Right lobe of liver (tissue), 6 donors: ENCODE results near the gene NFE2L3. TPM values are rescaled to one million over a fixed set of nuclear protein-coding genes. Genes with fewer than 3 reads are reported as not detected.

Experiments
- ATAC-seq, 4 donors: fragments of 200-7000 bp; cut with Tn5 transposase; one replicate each; pipeline ENCODE4 v1.9.1; 2020; ENCODE audit warnings: mild to moderate bottlenecking in 4 of 4, moderate library complexity in 4 of 4
- DNase-seq, 3 donors: peaks; one replicate each; pipeline ENCODE4 v3.0.0-alpha.2; 2020
- H3K27ac ChIP-seq, 3 donors: fragments of 200-600 bp; one replicate each; pipeline ENCODE4 v1.8.0; 2022
- H3K27me3 ChIP-seq, 2 donors: fragments of 200-600 bp; one replicate each; pipeline ENCODE4 v1.8.0; 2022
- H3K36me3 ChIP-seq, 4 donors: fragments of 200-600 bp; sonication (generic) in 1 of 4; one replicate each; pipeline versions ENCODE4 v1.5.1 to v1.8.0; 2017 to 2022; ENCODE audit warnings: control low read depth in 1 of 4
- H3K4me1 ChIP-seq, 4 donors: fragments of 200-600 bp; sonication (generic) in 1 of 4; one replicate each; pipeline versions ENCODE4 v1.5.1 to v1.8.0; 2017 to 2022; ENCODE audit warnings: control low read depth in 1 of 4
- H3K4me3 ChIP-seq, 3 donors: fragments of 200-600 bp; one replicate each; pipeline ENCODE4 v1.8.0; 2022
- H3K9me3 ChIP-seq, 4 donors: fragments of 200-600 bp; sonication (generic) in 1 of 4; one replicate each; pipeline versions ENCODE4 v1.5.1 to v1.8.0; 2017 to 2022; ENCODE audit warnings: control low read depth in 1 of 4
- CTCF ChIP-seq, 4 donors: fragments of 200-600 bp in 3 of 4; fragments of 450-650 bp in 1 of 4; IDR thresholded peaks; one replicate each; pipeline versions ENCODE4 v1.5.1 to v1.8.0; 2016 to 2022; ENCODE audit warnings: antibody characterized with exemption in 4 of 4, mild to moderate bottlenecking in 2 of 4
- POLR2A ChIP-seq: fragments of 450-650 bp; IDR thresholded peaks from one replicate; pipeline ENCODE4 v1.6.1; 2017; ENCODE audit warnings: antibody characterized with exemption, mild to moderate bottlenecking
- WGBS: methylation state at CpG from one replicate; pipeline ENCODE4 v1.1.6; 2018; ENCODE audit warnings: low coverage, low lambda C conversion rate; ENCODE audit not compliant: insufficient coverage; ENCODE audit errors: missing lambda C conversion rate; 5-methylcytosine and 5-hydroxymethylcytosine counted together
- intact Hi-C, 2 donors: fragments of 100-400 bp; cut with DNase I; formaldehyde crosslinking; loops; one replicate each; pipeline versions ENCODE4 v1.11.2 to v1.14.1; 2022
- total RNA-seq, 6 experiments: library from RNA; depleted of rRNA in 2 of 6; stranded (reverse); fragments of >200 nt in 2 of 6; fragmentation: NEBNext Ultra II Directional in 3 of 6; extraction: Animal tissue kit (Norgen Biotek cat#: 25700) in 3 of 6; gene quantifications; one replicate each; pipeline versions ENCODE4 v1.1.0 to v1.2.4, GENCODE V29; 2016 to 2023
- donor health status: DM: no; HTN: yes; CAD: no.
- donor health status: DM: no; HTN: no; CAD: no.
- donor health status: DM: no; HTN: no; CAD: no.
- donor health status: DM: no; HTN: yes; CAD: no.
- donor health status: DM: no; HTN: yes; CAD: no.

Gene NFE2L3
- total RNA-seq, 6 experiments from 2014 or later: 0.13 to 2.0 (median 0.54) TPM

GRCh38 chr7:26201247-26202018, 49.4 kb downstream of the NFE2L3 start, which contains the start of gene CBX3:
Gene CBX3 (plus strand): TSS chr7:26201745. CDS start chr7:26202999, 1,254 bp downstream.
- intact Hi-C loops: no loop called here

GRCh38 chr7:26202019-26202990, 50.3 kb downstream of the NFE2L3 start:
- peak in 3 of 4 donors; percentile 1 to 10 (median 3) for ATAC-seq
- peak overlapping the region; percentile 97 to 100 (median 100) for H3K27ac ChIP-seq
- TF ChIP-seq CTCF (IDR thresholded peaks at IDR 0.05) (no peak), POLR2A (no peak)
- H3K9me3 ChIP-seq: no peaks in the 10 kb centered on the region
- peak in 2 of 3 donors; percentile 72 to 77 for DNase-seq
- H3K27me3 ChIP-seq: no peaks in the 10 kb centered on the region
- peak overlapping the region; percentile 88 to 96 (median 88) for H3K4me3 ChIP-seq
- 0% methylated on average over 10 of the region's 68 CpGs for WGBS
- intact Hi-C loops: no loop called here
- H3K4me1 ChIP-seq: peaks cover 0 to 35% (median 8%) of the 10 kb centered on the region in 4 donors
- peaks cover 0 to 20% (median 9%) of the 10 kb centered on the region in 4 donors for H3K36me3 ChIP-seq

More at GRCh38 chr7:26201247-26202018, 49.4 kb downstream of the NFE2L3 start, which contains the start of gene CBX3:
- peaks cover 0 to 44% (median 11%) of the 10 kb centered on the region in 4 donors for H3K4me1 ChIP-seq
- H3K9me3 ChIP-seq: no peaks in the 10 kb centered on the region
- H3K27ac ChIP-seq: peak within 1 kb of the TSS; percentile 97 to 100 (median 100)
- WGBS: 1% methylated on average over 12 of the region's 86 CpGs
- peak within 1 kb of the TSS; percentile 88 to 96 (median 88) for H3K4me3 ChIP-seq
- peak; percentile 92 to 94 (median 94) for DNase-seq
- peak; percentile 57 to 72 (median 61) for ATAC-seq
- H3K27me3 ChIP-seq: no peaks in the 10 kb centered on the region
- peaks cover 0 to 20% (median 12%) of the 10 kb centered on the region in 4 donors for H3K36me3 ChIP-seq
- TF ChIP-seq CTCF (IDR thresholded peaks at IDR 0.05) (no peak), POLR2A (peak; percentile 77)

GRCh38 chr7:26203016-26203415, 51.0 kb downstream of the NFE2L3 start:
- no peaks in the 10 kb centered on the region for H3K9me3 ChIP-seq
- no peak for TF ChIP-seq POLR2A
- TF ChIP-seq CTCF (IDR thresholded peaks at IDR 0.05): no peak
- peak overlapping the region in 1 of 3 donors; percentile 97 for H3K27ac ChIP-seq
- H3K4me1 ChIP-seq: peaks cover 0 to 28% (median 5%) of the 10 kb centered on the region in 4 donors
- H3K4me3 ChIP-seq: peak overlapping the region; percentile 88 to 96 (median 88)
- DNase-seq (no peak), ATAC-seq (no peak)
- intact Hi-C loops: no loop called here
- WGBS: 2% methylated on average over 2 of the region's 2 CpGs
- H3K36me3 ChIP-seq: peaks cover 0 to 19% (median 9%) of the 10 kb centered on the region in 4 donors
- H3K27me3 ChIP-seq: no peaks in the 10 kb centered on the region

GRCh38 chr7:26208040-26208439, 56.0 kb downstream of the NFE2L3 start:
- Histone ChIP-seq H3K4me1 (peaks cover 0 to 22% (median 4%) of the 10 kb centered on the region in 4 donors), H3K4me3 (no peak overlapping the region), H3K27ac (no peak overlapping the region), H3K36me3 (peaks cover 0 to 60% (median 30%) of the 10 kb centered on the region in 4 donors), H3K27me3 (no peaks in the 10 kb centered on the region), H3K9me3 (no peaks in the 10 kb centered on the region)
- intact Hi-C loops: no loop called here
- no peak for DNase-seq
- TF ChIP-seq CTCF (IDR thresholded peaks at IDR 0.05): no peak
- TF ChIP-seq POLR2A: no peak
- no peak for ATAC-seq
- WGBS: 90% methylated on average over 5 of the region's 5 CpGs
